Measurements from ENCODE around the gene ABI3BP. TPM values are rescaled to one million over a fixed set of nuclear protein-coding genes. Genes with fewer than 3 reads are reported as not detected.
"Not testable (repeated sequence)": the region's sequence is repeated elsewhere in the genome, so short reads cannot be mapped to it uniquely, and the experiment has no call there.

ABI3BP gene
- total RNA-seq, 1 donor from 2014 or later, result 43.0 TPM

GRCh38 chr3:100981164-100981911, 11.9 kb downstream of the ABI3BP start:
- no peak for DNase-seq (ENCODE audit: low spot score)

GRCh38 chr3:100978011-100978659, 15.1 kb downstream of the ABI3BP start:
- no peak for DNase-seq (ENCODE audit: low spot score)

- no peak for DNase-seq (ENCODE audit: low spot score)
Observed at GRCh38 chr3:100976611-100977010, 16.6 kb downstream of the ABI3BP start.

DNA sequence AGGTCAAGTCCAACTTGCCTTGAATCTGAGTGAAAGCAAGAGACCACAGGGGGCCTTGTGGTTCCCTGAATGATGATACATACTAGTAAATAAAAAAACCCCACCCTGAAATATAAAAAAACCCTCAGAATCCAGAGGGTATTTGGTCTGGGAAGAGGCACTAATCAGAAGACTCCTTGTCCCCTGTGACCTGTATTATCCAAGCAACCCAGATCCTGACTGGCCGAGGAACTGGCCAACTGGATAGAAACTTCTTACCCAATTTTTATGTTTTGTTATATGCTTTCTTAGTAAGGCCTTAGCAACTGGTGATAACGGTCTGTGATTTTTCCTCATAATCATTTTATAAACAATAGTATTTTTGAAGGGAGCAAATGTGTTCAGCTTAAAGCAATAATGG, 17.5 kb downstream of the ABI3BP start:
- no peak for DNase-seq (ENCODE audit: low spot score)

- DNase-seq (ENCODE audit: low spot score), result no peak
Observed at GRCh38 chr3:100973594-100973993, 19.6 kb downstream of the ABI3BP start.

DNA sequence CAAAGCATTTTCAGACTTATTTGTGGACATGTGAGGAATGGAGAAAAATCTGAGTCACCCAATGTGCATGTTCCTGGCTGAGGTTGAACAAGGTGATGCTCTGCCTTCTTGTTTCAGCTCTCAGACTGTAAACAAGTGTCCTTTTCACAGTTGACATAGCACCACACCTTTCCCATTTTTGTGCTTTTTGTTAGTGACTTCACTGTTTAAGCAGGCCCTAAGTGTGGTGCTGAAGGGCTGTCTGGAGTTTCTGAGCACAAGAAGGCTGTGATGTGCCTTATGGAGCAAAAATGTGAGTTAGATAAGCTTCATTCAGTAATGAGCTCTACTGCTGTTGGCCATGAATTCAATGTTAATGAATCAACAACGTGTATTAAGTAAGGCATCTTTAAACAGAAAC, 20.4 kb downstream of the ABI3BP start:
- DNase-seq (ENCODE audit: low spot score), result no peak

- no peak for DNase-seq (ENCODE audit: low spot score)
Observed at GRCh38 chr3:100972301-100972844, 20.8 kb downstream of the ABI3BP start.

GRCh38 chr3:100971798-100972197, 21.4 kb downstream of the ABI3BP start:
- DNase-seq (ENCODE audit: low spot score), result no peak

GRCh38 chr3:100970477-100970990, 22.7 kb downstream of the ABI3BP start:
- DNase-seq (ENCODE audit: low spot score), result no peak

GRCh38 chr3:100968932-100969906, 24.0 kb downstream of the ABI3BP start:
- DNase-seq (ENCODE audit: low spot score), result no peak

DNA sequence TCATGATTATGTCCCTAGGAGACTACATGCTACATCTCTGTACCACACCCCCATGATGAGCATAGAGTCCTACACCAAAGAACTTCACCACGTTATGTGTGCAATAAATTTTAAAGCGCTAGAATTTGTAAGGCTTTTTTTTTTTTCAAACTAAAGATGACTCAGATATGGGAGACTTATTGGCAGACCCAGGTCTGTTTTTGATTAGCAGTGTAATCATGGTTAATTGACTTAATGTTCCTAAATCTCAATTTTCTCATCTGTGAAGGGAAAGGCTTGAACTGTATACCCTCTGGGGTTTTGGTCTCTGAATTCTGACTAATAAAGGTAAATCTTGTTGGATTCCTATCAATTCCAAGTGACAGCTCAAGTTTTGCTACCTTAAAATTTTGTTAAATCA, 26.4 kb downstream of the ABI3BP start:
- no peak for DNase-seq (ENCODE audit: low spot score)

GRCh38 chr3:100966049-100966491, 27.2 kb downstream of the ABI3BP start:
- DNase-seq (ENCODE audit: low spot score), result no peak

DNA sequence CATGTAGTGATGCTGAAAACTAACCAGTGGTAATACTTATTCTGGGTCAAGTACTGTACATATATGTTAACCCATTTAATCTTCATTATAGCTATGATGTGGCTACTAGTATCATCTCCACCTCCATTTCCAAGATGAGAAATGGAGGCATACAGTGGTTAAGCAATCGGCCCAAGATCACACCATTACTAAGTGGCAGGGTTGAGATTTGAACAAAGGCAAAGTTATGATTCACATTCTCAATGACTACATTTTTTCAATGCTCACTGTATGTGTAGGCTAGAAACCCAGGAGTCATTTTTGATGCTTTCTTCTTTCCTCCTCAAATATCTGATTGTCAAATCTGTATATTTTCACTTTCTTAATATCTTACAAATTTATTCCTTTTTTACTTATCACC, 30.2 kb downstream of the ABI3BP start:
- DNase-seq (ENCODE audit: low spot score), result no peak

- DNase-seq (ENCODE audit: low spot score), result no peak
Observed at GRCh38 chr3:100957261-100957986, 35.8 kb downstream of the ABI3BP start.

DNA sequence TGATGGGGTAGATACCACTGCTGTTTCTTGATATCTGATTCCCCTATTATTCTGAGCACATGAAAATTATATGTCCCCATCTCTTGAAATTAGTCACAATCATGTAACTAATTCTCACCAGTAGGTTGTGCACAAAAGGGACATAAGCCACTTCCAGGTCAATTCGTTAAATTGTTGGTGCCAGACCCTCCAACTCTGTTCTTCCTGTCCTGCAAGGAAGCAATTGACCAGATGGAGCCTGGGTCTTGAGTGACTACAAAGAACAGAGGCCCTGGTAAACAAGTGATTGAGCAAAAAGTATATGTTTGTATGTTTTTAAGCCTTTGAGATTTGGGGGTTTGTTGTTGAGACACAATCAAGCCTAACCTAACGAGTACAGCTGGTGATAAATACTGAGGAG, 36.9 kb downstream of the ABI3BP start:
- DNase-seq (ENCODE audit: low spot score), result no peak

- DNase-seq (ENCODE audit: low spot score), result no peak
Observed at GRCh38 chr3:100954990-100955389, 38.2 kb downstream of the ABI3BP start.

DNA sequence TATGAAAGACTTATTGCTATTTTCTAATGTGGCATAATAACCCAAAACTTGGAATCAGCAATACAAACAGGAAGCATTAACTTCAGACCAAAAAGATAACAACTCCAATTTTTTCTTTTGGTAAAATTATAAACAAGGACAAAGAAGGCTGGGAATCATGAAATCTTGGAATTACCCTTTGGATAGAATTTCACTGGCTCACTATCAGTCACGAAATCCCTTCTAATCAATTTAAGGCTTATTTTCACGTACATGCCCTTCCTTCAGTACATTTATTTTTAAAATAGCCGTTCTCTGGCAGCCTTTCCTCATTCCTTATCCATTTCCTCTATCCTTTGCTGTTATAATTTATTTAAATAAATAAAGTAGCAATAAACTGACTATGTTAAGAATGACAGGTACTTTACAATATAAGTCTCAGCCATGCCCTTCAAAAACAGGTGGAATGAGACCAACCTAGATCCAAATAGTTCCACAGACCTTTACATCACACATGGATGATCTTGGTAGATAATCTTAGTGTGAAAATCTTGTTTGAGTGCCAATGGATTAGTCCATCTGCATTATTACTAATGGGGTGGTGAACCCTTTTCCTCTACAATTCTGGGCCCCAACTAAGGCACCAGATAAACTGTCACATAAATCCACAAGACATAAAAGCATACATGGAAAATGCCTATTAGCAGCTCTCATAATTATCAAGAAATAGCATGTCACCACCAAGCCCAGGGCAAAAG, 38.9 kb downstream of the ABI3BP start:
- DNase-seq (ENCODE audit: low spot score), result no peak

DNA sequence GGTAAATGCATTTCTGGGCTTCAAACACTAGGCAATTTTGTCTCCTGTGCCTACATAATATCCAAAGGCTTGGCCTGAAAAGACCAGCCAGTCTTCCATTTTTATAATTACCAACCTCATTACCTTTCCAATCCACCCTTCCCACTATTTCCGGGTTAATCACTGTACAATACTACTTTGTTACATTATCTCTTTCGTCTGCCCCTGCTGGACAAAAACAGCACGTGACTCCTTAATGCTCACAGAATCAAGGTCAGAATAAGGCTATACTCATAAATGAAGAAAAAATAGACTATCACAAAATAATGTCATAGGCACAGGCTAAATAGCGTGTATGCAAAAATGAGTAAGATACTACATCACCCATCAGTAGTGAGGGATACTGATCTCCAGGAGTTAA, 40.1 kb downstream of the ABI3BP start:
- DNase-seq (ENCODE audit: low spot score), result no peak

DNA sequence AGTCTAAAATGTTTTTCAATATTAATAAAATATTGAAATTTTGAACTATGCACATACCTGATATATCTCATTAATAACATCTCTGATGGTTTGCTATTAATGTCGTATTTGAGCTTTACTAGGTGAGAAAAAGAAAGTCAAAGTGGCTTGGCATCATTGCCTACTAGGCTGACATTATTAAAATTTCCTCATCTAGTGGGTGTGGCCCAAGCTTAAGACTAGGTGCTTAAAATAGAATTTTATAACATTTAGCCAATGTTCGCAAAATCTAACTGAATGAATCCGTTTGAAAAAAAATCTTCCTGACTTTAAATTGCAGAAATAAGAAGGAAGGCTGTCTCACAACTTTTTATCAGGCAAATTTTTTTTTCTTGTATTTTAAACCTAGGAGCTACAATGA, 46.1 kb downstream of the ABI3BP start:
- no peak for DNase-seq (ENCODE audit: low spot score)

- not testable (repeated sequence) for DNase-seq (ENCODE audit: low spot score)
Observed at GRCh38 chr3:100946096-100946495, 47.1 kb downstream of the ABI3BP start.

Measured in ureter (tissue), 1 donor.